Suprapubic skin (tissue), 4 donors: ENCODE results near the gene SYNE2. TPM values are rescaled to one million over a fixed set of nuclear protein-coding genes. Genes with fewer than 3 reads are reported as not detected.
"Not testable (repeated sequence)": the region's sequence is repeated elsewhere in the genome, so short reads cannot be mapped to it uniquely, and the experiment has no call there.

Source experiments
- DNase-seq, 2 donors: peaks; one replicate each; pipeline ENCODE4 v3.0.0-alpha.2; 2019; ENCODE audit warnings: low spot score in 2 of 2
- H3K27ac ChIP-seq: fragments of 200-600 bp; sonication (generic); one replicate; pipeline ENCODE4 v1.5.1; 2019
- H3K27me3 ChIP-seq: fragments of 200-600 bp; sonication (generic); one replicate; pipeline ENCODE4 v1.5.1; 2019
- H3K36me3 ChIP-seq: fragments of 200-600 bp; sonication (generic); one replicate; pipeline ENCODE4 v1.5.1; 2019
- H3K4me1 ChIP-seq: fragments of 200-600 bp; sonication (generic); one replicate; pipeline ENCODE4 v1.5.1; 2019
- H3K4me3 ChIP-seq: fragments of 200-600 bp; sonication (generic); one replicate; pipeline ENCODE4 v1.5.1; 2019; ENCODE audit warnings: mild to moderate bottlenecking
- H3K9me3 ChIP-seq: fragments of 200-600 bp; sonication (generic); one replicate; pipeline ENCODE4 v1.5.1; 2019
- CTCF ChIP-seq, 2 donors: fragments of 200-600 bp in 1 of 2; fragments of 450-650 bp in 1 of 2; sonication (generic) in 1 of 2; IDR thresholded peaks; one replicate each; pipeline ENCODE4 v1.5.1; 2016 to 2019; ENCODE audit warnings: antibody characterized with exemption in 2 of 2, mild to moderate bottlenecking in 1 of 2, moderate library complexity in 1 of 2
- EP300 ChIP-seq: sonication (generic); formaldehyde crosslinking; IDR thresholded peaks from one replicate; pipeline ENCODE4 v1.6.1; 2017; ENCODE audit warnings: antibody characterized with exemption
- POLR2A ChIP-seq, 2 donors: fragments of 450-650 bp; IDR thresholded peaks; one replicate each; pipeline ENCODE4 v1.6.1; 2017; ENCODE audit warnings: antibody characterized with exemption in 2 of 2, mild to moderate bottlenecking in 2 of 2, moderate library complexity in 2 of 2
- POLR2AphosphoS5 ChIP-seq, 3 donors: sonication (generic); formaldehyde crosslinking; IDR thresholded peaks; one replicate each; pipeline ENCODE4 v1.6.1; 2017; ENCODE audit warnings: antibody characterized with exemption in 3 of 3
- WGBS: methylation state at CpG from one replicate; pipeline ENCODE4 v1.1.5; 2018; 5-methylcytosine and 5-hydroxymethylcytosine counted together
- total RNA-seq, 4 donors: library from RNA; depleted of rRNA; stranded (reverse); fragments of >200 nt; gene quantifications; one replicate each; pipeline ENCODE4 v1.1.0, GENCODE V29; 2016

Gene SYNE2
- total RNA-seq, 4 donors from 2014 or later, result 234 to 658 (median 244) TPM

- H3K36me3 ChIP-seq, result peaks cover 27% of the 10 kb centered on the region
- no peaks in the 10 kb centered on the region for H3K27me3 ChIP-seq
- no peaks in the 10 kb centered on the region for H3K4me1 ChIP-seq
- no peak overlapping the region for H3K4me3 ChIP-seq
- no peak for DNase-seq
- TF ChIP-seq CTCF (IDR thresholded peaks at IDR 0.05), result no peak
- TF ChIP-seq POLR2AphosphoS5 (IDR thresholded peaks at IDR 0.05), result no peak
- no peak for TF ChIP-seq POLR2A (IDR thresholded peaks at IDR 0.05)
- no peak for TF ChIP-seq EP300
- H3K27ac ChIP-seq, result no peak overlapping the region
- 96% methylated on average over 1 of the region's 1 CpG for WGBS
- no peaks in the 10 kb centered on the region for H3K9me3 ChIP-seq
Measured at GRCh38 chr14:64012720-64013119, 159.9 kb downstream of the SYNE2 start.

GRCh38 chr14:64025479-64025878 lies 172.7 kb downstream of the SYNE2 start:
- no peak for DNase-seq
- H3K27ac ChIP-seq, result no peak overlapping the region
- no peak overlapping the region for H3K4me3 ChIP-seq
- H3K36me3 ChIP-seq, result peaks cover 79% of the 10 kb centered on the region
- no peaks in the 10 kb centered on the region for H3K27me3 ChIP-seq
- no peak for TF ChIP-seq CTCF (IDR thresholded peaks at IDR 0.05)
- no peak for TF ChIP-seq POLR2AphosphoS5 (IDR thresholded peaks at IDR 0.05)
- no peak for TF ChIP-seq EP300
- TF ChIP-seq POLR2A (IDR thresholded peaks at IDR 0.05), result no peak
- no peaks in the 10 kb centered on the region for H3K4me1 ChIP-seq
- no peaks in the 10 kb centered on the region for H3K9me3 ChIP-seq
- WGBS, result 84% methylated on average over 3 of the region's 3 CpGs

- WGBS, result 96% methylated on average over 2 of the region's 2 CpGs
- no peak for DNase-seq
- Histone ChIP-seq H3K4me1 (no peaks in the 10 kb centered on the region), H3K4me3 (no peak overlapping the region), H3K9me3 (no peaks in the 10 kb centered on the region), H3K36me3 (peaks cover 84% of the 10 kb centered on the region), H3K27ac (no peak overlapping the region), H3K27me3 (no peaks in the 10 kb centered on the region)
- TF ChIP-seq EP300, result no peak
- no peak for TF ChIP-seq POLR2AphosphoS5 (IDR thresholded peaks at IDR 0.05)
- no peak for TF ChIP-seq POLR2A (IDR thresholded peaks at IDR 0.05)
- TF ChIP-seq CTCF (IDR thresholded peaks at IDR 0.05), result no peak
Measured at GRCh38 chr14:64026600-64026999, 173.8 kb downstream of the SYNE2 start.

- WGBS, result 77% methylated on average over 1 of the region's 1 CpG
- no peaks in the 10 kb centered on the region for H3K4me1 ChIP-seq
- no peak overlapping the region for H3K27ac ChIP-seq
- peaks cover 17% of the 10 kb centered on the region for H3K36me3 ChIP-seq
- H3K4me3 ChIP-seq, result no peak overlapping the region
- H3K27me3 ChIP-seq, result no peaks in the 10 kb centered on the region
- no peak for TF ChIP-seq POLR2AphosphoS5 (IDR thresholded peaks at IDR 0.05)
- TF ChIP-seq POLR2A (IDR thresholded peaks at IDR 0.05), result no peak
- no peak for TF ChIP-seq CTCF (IDR thresholded peaks at IDR 0.05)
- no peak for TF ChIP-seq EP300
- no peaks in the 10 kb centered on the region for H3K9me3 ChIP-seq
- DNase-seq, result no peak
Measured at GRCh38 chr14:64035143-64035542, 182.3 kb downstream of the SYNE2 start.

GRCh38 chr14:64037869-64038745 lies 185.3 kb downstream of the SYNE2 start:
- H3K4me3 ChIP-seq, H3K9me3 ChIP-seq, H3K27ac ChIP-seq, H3K4me1 ChIP-seq, H3K27me3 ChIP-seq, H3K36me3 ChIP-seq, DNase-seq: not testable (repeated sequence)
- WGBS, result 96% methylated on average over 37 of the region's 66 CpGs
